GM21367 (cell line): ENCODE measurements around the gene GPR37.

Experiments
- ATAC-seq: cut with Tn5 transposase; IDR thresholded peaks from one replicate; pipeline ENCODE4 v1.9.1; 2021; ENCODE audit not compliant: unreplicated experiment

GPR37 gene, protein sequence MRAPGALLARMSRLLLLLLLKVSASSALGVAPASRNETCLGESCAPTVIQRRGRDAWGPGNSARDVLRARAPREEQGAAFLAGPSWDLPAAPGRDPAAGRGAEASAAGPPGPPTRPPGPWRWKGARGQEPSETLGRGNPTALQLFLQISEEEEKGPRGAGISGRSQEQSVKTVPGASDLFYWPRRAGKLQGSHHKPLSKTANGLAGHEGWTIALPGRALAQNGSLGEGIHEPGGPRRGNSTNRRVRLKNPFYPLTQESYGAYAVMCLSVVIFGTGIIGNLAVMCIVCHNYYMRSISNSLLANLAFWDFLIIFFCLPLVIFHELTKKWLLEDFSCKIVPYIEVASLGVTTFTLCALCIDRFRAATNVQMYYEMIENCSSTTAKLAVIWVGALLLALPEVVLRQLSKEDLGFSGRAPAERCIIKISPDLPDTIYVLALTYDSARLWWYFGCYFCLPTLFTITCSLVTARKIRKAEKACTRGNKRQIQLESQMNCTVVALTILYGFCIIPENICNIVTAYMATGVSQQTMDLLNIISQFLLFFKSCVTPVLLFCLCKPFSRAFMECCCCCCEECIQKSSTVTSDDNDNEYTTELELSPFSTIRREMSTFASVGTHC

GRCh38 chr7:124765401-124766352 is at the start of gene GPR37:
TSS of gene GPR37 (minus strand) at chr7:124765792. CDS start at chr7:124764976, 816 bp downstream.
- ATAC-seq, result peak; percentile 58

GRCh38 chr7:124813994-124814798 is 48.6 kb upstream of the GPR37 start:
- no peak for ATAC-seq

GRCh38 chr7:124812764-124813163 is 47.2 kb upstream of the GPR37 start:
- ATAC-seq, result no peak

DNA sequence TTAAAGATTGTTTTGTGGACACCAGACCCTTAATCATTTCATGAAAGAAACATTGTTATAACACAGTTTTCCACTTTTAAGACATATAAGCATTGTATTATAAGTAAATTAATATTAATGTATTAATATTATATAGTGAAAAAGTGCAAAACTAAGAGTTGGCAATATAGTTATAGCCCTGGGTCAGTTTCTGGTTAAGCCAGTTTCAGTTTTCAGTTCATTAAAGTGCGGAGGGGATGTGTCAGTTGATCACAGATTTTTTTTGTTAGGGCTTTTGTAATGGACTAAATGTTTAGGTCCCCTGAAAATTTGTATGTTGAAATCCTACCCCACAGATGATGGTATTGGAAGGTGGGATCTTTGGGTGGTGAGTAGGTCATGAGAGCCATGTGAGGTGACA is 45.7 kb upstream of the GPR37 start:
- no peak for ATAC-seq

- no peak for ATAC-seq
These were observed 45.0 kb upstream of the GPR37 start for GRCh38 chr7:124810605-124811004.

DNA sequence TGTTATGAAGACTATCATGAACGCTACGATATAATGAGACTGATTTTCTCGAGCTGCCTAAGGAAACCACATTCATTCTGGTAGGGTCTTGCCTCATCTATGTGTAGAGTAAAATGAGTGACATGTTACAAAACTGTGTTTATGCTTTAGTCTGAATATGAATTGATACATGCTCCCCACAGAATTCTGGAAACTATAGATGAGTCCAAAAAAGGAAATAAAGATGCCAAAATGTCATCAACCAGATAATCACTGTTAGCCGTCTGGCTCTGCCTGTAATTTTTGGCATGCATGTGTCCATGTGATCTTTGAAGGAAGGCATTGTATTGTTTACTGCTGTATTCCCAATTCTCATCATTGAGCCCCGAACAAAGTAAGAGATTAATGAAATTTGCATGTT is 42.6 kb upstream of the GPR37 start:
- no peak for ATAC-seq

GRCh38 chr7:124801330-124801895 is 35.8 kb upstream of the GPR37 start:
- ATAC-seq, result no peak

GRCh38 chr7:124800386-124800785 is 34.8 kb upstream of the GPR37 start:
- no peak for ATAC-seq

DNA sequence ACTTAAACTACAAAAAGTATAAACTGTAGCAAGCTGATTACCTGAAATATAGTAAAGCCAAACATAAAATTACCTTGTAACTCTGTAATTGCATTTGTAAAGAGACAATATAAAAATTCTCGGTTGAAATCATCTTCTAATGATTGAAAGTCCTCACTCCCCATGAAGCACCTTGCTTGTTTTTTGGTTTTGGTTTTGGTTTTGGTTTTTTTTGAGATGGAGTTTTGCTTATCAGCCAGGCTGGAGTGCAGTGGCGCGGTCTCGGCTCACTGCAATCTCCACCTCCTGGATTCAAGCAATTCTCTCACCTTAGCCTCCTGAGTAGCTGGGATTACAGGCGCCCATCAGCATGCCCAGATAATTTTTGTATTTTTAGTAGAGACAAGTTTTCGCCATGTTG is 33.9 kb upstream of the GPR37 start:
- ATAC-seq, result no peak

DNA sequence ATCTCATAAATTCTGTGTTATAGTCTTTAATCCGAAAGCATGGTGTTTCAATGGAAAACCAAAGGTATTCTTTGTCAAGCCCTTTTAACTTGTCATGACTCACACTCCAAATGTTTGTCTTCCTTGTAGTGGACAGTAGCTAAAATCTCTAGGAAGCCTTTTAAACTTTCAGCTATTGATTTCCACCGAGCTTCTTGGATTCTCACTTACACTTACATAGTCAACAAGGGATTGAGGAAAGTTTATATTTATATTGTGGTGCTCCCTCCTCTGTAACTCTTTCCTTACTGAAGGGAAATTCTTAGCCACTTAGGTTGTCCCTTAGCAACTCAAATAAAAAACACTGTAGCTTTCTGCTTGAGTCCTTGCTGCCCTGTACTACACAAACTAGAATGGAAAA is 31.2 kb upstream of the GPR37 start:
- no peak for ATAC-seq

DNA sequence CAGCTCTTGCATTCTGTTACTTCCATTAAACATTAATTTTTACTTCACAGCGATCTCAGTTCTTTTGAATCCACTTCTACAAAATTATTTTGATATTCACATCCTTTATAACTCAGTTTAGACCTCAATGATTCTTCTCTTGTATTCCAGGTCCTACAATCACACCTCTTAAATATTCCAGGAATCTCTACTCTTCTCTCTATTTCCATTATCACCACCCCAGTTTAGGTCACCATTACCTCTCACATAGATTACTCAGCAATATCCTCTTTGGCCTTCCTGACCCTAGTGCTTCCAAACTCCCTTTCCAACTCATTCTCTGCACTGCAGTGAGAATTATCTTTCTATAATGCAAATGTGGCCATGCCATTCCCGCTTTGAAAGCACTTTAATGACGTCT is 27.1 kb upstream of the GPR37 start:
- no peak for ATAC-seq

GRCh38 chr7:124792002-124792401 is 26.4 kb upstream of the GPR37 start:
- no peak for ATAC-seq

- ATAC-seq, result no peak
These were observed 25.8 kb upstream of the GPR37 start for GRCh38 chr7:124791426-124791825.

GRCh38 chr7:124790645-124791044 is 25.1 kb upstream of the GPR37 start:
- ATAC-seq, result peak; percentile 53

DNA sequence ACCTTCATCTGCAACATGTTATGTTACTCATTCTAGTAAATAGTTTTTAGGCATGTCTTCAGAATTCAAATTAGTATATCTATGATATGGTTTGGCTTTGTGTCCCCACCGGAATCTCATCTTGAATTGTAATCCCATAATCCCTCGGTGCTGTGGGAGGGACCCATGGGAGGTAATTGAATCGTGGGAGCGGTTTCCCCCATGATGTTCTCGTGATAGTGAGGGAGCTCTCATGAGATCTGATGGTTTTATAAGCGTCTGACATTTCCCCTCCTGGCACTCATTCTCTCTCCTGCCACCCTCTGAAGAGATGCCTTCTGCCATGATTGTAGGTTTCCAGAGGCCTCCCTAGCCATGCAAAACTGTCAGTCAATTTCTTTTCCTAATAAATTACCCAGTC is 20.4 kb upstream of the GPR37 start:
- no peak for ATAC-seq

DNA sequence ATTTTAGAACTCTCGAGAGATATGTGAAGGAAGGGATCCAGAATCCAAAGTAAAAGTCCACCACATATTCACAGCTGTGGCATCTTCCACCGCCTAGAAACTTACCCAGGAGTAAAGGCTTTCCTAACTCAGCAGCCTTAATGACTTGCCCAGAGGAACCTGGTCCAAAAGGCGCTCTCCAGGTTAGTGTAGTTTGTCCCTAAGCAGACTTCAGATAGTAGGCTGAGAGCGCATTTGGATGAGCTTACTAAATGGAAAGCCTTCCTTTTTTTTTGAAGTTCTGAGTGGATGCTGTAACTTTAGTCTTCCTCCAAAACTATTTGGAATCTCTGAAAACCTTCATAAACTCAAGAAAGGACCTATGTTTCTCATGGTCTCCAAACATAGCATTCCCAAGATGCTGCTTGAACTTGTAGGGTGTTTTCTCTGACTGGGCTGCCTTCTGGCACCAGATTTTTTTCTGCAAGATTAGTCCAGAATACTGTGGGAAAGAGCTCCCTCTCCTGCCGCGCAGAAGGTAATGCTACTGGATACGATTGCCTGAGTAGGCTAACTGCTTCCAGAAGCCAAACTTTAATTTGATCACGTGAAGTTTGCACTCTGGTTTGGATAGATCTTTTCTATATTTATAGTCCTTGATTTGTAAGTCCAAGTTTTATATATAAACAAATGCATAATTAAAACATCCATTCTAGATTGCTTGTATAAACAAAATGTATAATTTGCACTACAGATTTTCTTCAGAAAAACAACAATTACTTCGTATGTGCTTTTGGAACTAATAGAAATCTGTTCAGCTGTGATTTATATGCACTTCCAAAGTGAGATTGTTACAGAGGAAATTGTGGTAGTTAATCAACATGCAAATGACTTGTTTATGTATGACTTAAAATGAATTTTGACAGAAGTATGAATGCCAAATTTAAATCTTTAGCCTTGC is 19.6 kb upstream of the GPR37 start:
- ATAC-seq, result peak; percentile 96

GRCh38 chr7:124783271-124783670 is 17.7 kb upstream of the GPR37 start:
- ATAC-seq, result no peak

- no peak for ATAC-seq
These were observed 16.5 kb upstream of the GPR37 start for GRCh38 chr7:124781907-124782734.
